DND-41 (cell line): ENCODE measurements around the gene RIBC2.
A peak's percentile ranks its signal among the peaks of the same experiment; 100 is the strongest.
"Not testable (repeated sequence)": the region's sequence is repeated elsewhere in the genome, so short reads cannot be mapped to it uniquely, and the experiment has no call there.

Source experiments
- ATAC-seq: fragments of 200-7000 bp; cut with Tn5 transposase; 3 replicates; pipeline ENCODE4 v1.9.1; 2021; ENCODE audit warnings: low read depth; ENCODE audit not compliant: insufficient read depth
- DNase-seq: peaks from one replicate; pipeline ENCODE4 v3.0.0-alpha.2; 2020
- H2AFZ ChIP-seq: 2 replicates; pipeline ENCODE4 v1.6.0; 2012; ENCODE audit warnings: low read depth, low read length
- H3K27ac ChIP-seq: 2 replicates; pipeline ENCODE4 v1.5.1; 2012; ENCODE audit warnings: low read length, inconsistent platforms
- H3K27me3 ChIP-seq: fragments of 200-600 bp; sonication (generic); 2 replicates; pipeline ENCODE4 v1.6.0; 2012; ENCODE audit warnings: low read length, mild to moderate bottlenecking, inconsistent platforms; ENCODE audit not compliant: insufficient read depth, poor library complexity
- H3K36me3 ChIP-seq: 2 replicates; pipeline ENCODE4 v1.5.1; 2012; ENCODE audit warnings: low read length, inconsistent platforms; ENCODE audit not compliant: insufficient read depth
- H3K4me1 ChIP-seq: 2 replicates; pipeline ENCODE4 v1.5.1; 2012; ENCODE audit warnings: mild to moderate bottlenecking, low read length; ENCODE audit not compliant: insufficient read depth
- H3K4me2 ChIP-seq: 2 replicates; pipeline ENCODE4 v1.6.0; 2012; ENCODE audit warnings: mild to moderate bottlenecking, moderate library complexity, low read length, inconsistent platforms; ENCODE audit not compliant: insufficient read depth
- H3K4me3 ChIP-seq, 2 experiments: fragments of 200-600 bp in 1 of 2; shearing (Covaris generic) in 1 of 2; 2 replicates each; pipeline ENCODE4 v1.5.1; 2012 to 2016; ENCODE audit warnings: inconsistent platforms in 2 of 2, low read length in 2 of 2, mild to moderate bottlenecking in 2 of 2, low read depth in 1 of 2, moderate library complexity in 1 of 2
- H3K79me2 ChIP-seq: 2 replicates; pipeline ENCODE4 v1.6.0; 2012; ENCODE audit warnings: low read length, inconsistent platforms; ENCODE audit not compliant: insufficient read depth
- H3K9ac ChIP-seq: 2 replicates; pipeline ENCODE4 v1.6.0; 2012; ENCODE audit warnings: low read depth, mild to moderate bottlenecking, inconsistent platforms, low read length, moderate library complexity
- H3K9me3 ChIP-seq: 2 replicates; pipeline ENCODE4 v1.5.1; 2012; ENCODE audit warnings: low read length, moderate library complexity, mild to moderate bottlenecking, inconsistent platforms; ENCODE audit not compliant: insufficient read depth, severe bottlenecking
- H4K20me1 ChIP-seq: 2 replicates; pipeline ENCODE4 v1.6.0; 2012; ENCODE audit warnings: low read length; ENCODE audit not compliant: insufficient read depth
- CTCF ChIP-seq: IDR thresholded peaks from 2 replicates; pipeline ENCODE4 v1.5.1; 2012; ENCODE audit warnings: borderline replicate concordance, low read length, moderate library complexity, mild to moderate bottlenecking; ENCODE audit not compliant: poor library complexity, severe bottlenecking; ENCODE audit errors: extremely low read depth
- EZH2 ChIP-seq: IDR thresholded peaks from 3 replicates; pipeline ENCODE4 v1.6.1; 2012; ENCODE audit warnings: borderline replicate concordance, low read depth, mild to moderate bottlenecking, moderate library complexity, low read length, inconsistent platforms; ENCODE audit not compliant: severe bottlenecking

The RIBC2 gene

GRCh38 chr22:45434981-45435380 lies 21.5 kb downstream of the RIBC2 start:
- no peak overlapping the region; the same call in 1 of the 2 replicates for H2AFZ ChIP-seq
- ATAC-seq (no peak), DNase-seq (no peak)
- no peak overlapping the region for H3K27ac ChIP-seq
- H3K4me3 ChIP-seq: no peak overlapping the region
- no peaks in the 10 kb centered on the region for H3K9me3 ChIP-seq
- no peaks in the 10 kb centered on the region for H3K79me2 ChIP-seq
- no peak for TF ChIP-seq CTCF
- TF ChIP-seq EZH2: no peak
- no peaks in the 10 kb centered on the region for H3K36me3 ChIP-seq
- H3K4me1 ChIP-seq: peaks cover 7% of the 10 kb centered on the region
- no peaks in the 10 kb centered on the region for H3K27me3 ChIP-seq
- no peak overlapping the region for H3K4me2 ChIP-seq
- H4K20me1 ChIP-seq: no peaks in the 10 kb centered on the region
- H3K9ac ChIP-seq: no peak overlapping the region

GRCh38 chr22:45435544-45436139 lies 22.1 kb downstream of the RIBC2 start:
- no peaks in the 10 kb centered on the region for H3K79me2 ChIP-seq
- H3K9ac ChIP-seq: no peak overlapping the region
- no peak overlapping the region for H3K4me3 ChIP-seq
- H3K27ac ChIP-seq: no peak overlapping the region
- H3K4me1 ChIP-seq: peaks cover 7% of the 10 kb centered on the region
- ATAC-seq (peak; percentile 96), DNase-seq (peak; percentile 81)
- H2AFZ ChIP-seq: peak overlapping the region; percentile 67
- no peaks in the 10 kb centered on the region for H4K20me1 ChIP-seq
- H3K36me3 ChIP-seq: no peaks in the 10 kb centered on the region
- peaks cover 2% of the 10 kb centered on the region for H3K27me3 ChIP-seq
- peak overlapping the region; percentile 45 for H3K4me2 ChIP-seq
- H3K9me3 ChIP-seq: no peaks in the 10 kb centered on the region
- TF ChIP-seq CTCF: peak; percentile 99
- no peak for TF ChIP-seq EZH2

GRCh38 chr22:45436871-45437517 lies 23.5 kb downstream of the RIBC2 start:
- H3K36me3 ChIP-seq, H3K4me3 ChIP-seq, H3K4me2 ChIP-seq, H3K4me1 ChIP-seq, H4K20me1 ChIP-seq, H3K79me2 ChIP-seq, H3K27ac ChIP-seq, H2AFZ ChIP-seq, H3K27me3 ChIP-seq, ATAC-seq, H3K9ac ChIP-seq, DNase-seq, H3K9me3 ChIP-seq: not testable (repeated sequence)

- no peak for ATAC-seq
- peaks cover 7% of the 10 kb centered on the region for H3K4me1 ChIP-seq
- TF ChIP-seq EZH2: no peak
- no peak for TF ChIP-seq CTCF
These were observed 24.8 kb downstream of the RIBC2 start for GRCh38 chr22:45438336-45438735.

GRCh38 chr22:45440688-45441087 lies 27.2 kb downstream of the RIBC2 start:
- not testable (repeated sequence) for H3K36me3 ChIP-seq, H3K4me2 ChIP-seq, H3K9me3 ChIP-seq, ATAC-seq, H3K9ac ChIP-seq, H4K20me1 ChIP-seq, H3K4me3 ChIP-seq, H3K4me1 ChIP-seq, H2AFZ ChIP-seq, H3K27ac ChIP-seq, H3K27me3 ChIP-seq, DNase-seq, H3K79me2 ChIP-seq

More at GRCh38 chr22:45438336-45438735, 24.8 kb downstream of the RIBC2 start:
- Histone ChIP-seq H3K36me3 (no peaks in the 10 kb centered on the region), H3K27ac (no peak overlapping the region), H3K27me3 (peaks cover 7% of the 10 kb centered on the region), H2AFZ (no peak overlapping the region), H4K20me1 (no peaks in the 10 kb centered on the region), H3K9ac (no peak overlapping the region), H3K9me3 (no peaks in the 10 kb centered on the region), H3K4me3 (no peak overlapping the region), H3K4me2 (no peak overlapping the region), H3K79me2 (no peaks in the 10 kb centered on the region)
- DNase-seq: no peak
